Keratinocyte (primary cell): ENCODE results near the gene MMP2.

ENCODE experiments used
- EZH2 ChIP-seq: IDR thresholded peaks from one replicate; pipeline ENCODE4 v1.6.1; 2012; ENCODE audit warnings: inconsistent platforms, mild to moderate bottlenecking, low read length, moderate library complexity
- TF ChIP-seq, protein P1 (sequence below), 3 experiments: IDR thresholded peaks in 1 of 3; conservative IDR thresholded peaks in 1 of 3; optimal IDR thresholded peaks in 1 of 3; 2 replicates in 2 of 3; 3 replicates in 1 of 3; pipeline versions ENCODE3 to v1.5.1; 2011; ENCODE audit warnings: low read length in 3 of 3, mild to moderate bottlenecking in 3 of 3, moderate library complexity in 2 of 3, control low read depth in 1 of 3, inconsistent platforms in 1 of 3; ENCODE audit not compliant: insufficient read depth in 2 of 3; ENCODE audit errors: extremely low read depth in 1 of 3

DNA sequence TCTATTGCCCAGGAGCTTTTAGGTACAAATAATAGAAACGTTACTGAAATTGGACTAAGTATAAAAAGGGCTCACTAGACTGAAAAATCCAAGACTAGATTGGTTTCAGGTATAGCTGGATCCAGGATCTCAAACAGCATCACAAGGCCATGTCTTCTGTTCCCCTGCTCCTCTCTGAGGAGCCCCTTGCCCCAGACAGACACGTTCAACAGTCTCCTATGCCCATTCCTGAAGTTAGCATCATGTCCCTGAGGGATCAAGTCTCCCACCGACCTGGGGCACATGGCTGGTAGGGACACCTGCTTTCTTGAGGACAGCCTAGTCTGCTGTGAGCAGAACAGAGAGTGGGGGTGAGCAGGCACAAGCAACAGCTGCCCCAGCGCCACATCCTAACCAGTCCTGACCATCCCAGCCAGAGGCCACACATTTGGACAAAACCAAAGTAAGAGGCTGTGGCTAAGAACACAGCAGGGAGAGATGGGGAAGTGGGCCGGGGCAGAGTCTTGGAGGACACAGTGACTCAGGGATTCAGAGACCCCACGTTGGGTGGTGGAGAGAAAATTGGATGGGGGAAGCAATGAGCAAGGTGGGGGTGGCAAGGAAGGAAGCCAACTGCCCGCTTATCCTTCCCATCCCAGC, 10.5 kb upstream of the MMP2 start:
- TF ChIP-seq, protein P1, sequence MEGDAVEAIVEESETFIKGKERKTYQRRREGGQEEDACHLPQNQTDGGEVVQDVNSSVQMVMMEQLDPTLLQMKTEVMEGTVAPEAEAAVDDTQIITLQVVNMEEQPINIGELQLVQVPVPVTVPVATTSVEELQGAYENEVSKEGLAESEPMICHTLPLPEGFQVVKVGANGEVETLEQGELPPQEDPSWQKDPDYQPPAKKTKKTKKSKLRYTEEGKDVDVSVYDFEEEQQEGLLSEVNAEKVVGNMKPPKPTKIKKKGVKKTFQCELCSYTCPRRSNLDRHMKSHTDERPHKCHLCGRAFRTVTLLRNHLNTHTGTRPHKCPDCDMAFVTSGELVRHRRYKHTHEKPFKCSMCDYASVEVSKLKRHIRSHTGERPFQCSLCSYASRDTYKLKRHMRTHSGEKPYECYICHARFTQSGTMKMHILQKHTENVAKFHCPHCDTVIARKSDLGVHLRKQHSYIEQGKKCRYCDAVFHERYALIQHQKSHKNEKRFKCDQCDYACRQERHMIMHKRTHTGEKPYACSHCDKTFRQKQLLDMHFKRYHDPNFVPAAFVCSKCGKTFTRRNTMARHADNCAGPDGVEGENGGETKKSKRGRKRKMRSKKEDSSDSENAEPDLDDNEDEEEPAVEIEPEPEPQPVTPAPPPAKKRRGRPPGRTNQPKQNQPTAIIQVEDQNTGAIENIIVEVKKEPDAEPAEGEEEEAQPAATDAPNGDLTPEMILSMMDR (optimal IDR thresholded peaks at IDR 0.05 in 1 of 3, IDR thresholded peaks at IDR 0.05 in 1 of 3, conservative IDR thresholded peaks at IDR 0.05 in 1 of 3; ENCODE audit: extremely low read depth in 1 of 3, insufficient read depth in 2 of 3, low read length in 3 of 3) = no peak
- TF ChIP-seq EZH2 = no peak
